Measurements from ENCODE around the gene ADAMTSL2. TPM values are rescaled to one million over a fixed set of nuclear protein-coding genes. Genes with fewer than 3 reads are reported as not detected.

ADAMTSL2 gene
- total and polyA plus RNA-seq, 2 of the 13 experiments (the other 11 are each of a cell fraction or from before 2014, with no cell fraction given) = 1.9 to 3.8 TPM

GRCh38 chr9:133560311-133560710 lies 25.8 kb downstream of the ADAMTSL2 start (continued):
- TF ChIP-seq SRSF4 (IDR thresholded peaks at IDR 0.05; ENCODE audit: low read depth, low read length, poor library complexity, severe bottlenecking) = no peak
- TF ChIP-seq FOXO1 (CRISPR knock-in tag; IDR thresholded peaks at IDR 0.05) = no peak
- no peak for TF ChIP-seq NR0B2 (CRISPR knock-in tag; IDR thresholded peaks at IDR 0.05)
- no peak for TF ChIP-seq IKZF1 (IDR thresholded peaks at IDR 0.05)
- TF ChIP-seq ZNF333 (CRISPR knock-in tag; IDR thresholded peaks at IDR 0.05; ENCODE audit: borderline replicate concordance) = no peak

- Histone ChIP-seq H2AFZ (ENCODE audit: low read length) (no peak overlapping the region), H3K4me3 (replicated peaks in 1 of 3; ENCODE audit: insufficient read depth in 1 of 3, low read depth in 2 of 3, low read length in 3 of 3) (no peak overlapping the region), H3K4me2 (ENCODE audit: low read depth, low read length) (no peak overlapping the region), H3K4me1 (ENCODE audit: insufficient read depth, low read length) (peaks cover 24% of the 10 kb centered on the region), H3K9me3 (ENCODE audit: low read length) (no peaks in the 10 kb centered on the region), H3K27ac (ENCODE audit: extremely low read length, insufficient read depth, low read length) (no peak overlapping the region), H3K36me3 (replicated peaks in 1 of 2; ENCODE audit: control insufficient read depth in 1 of 2, insufficient read depth in 2 of 2, low read length in 2 of 2) (no peaks in the 10 kb centered on the region), H3K79me2 (ENCODE audit: insufficient read depth, low read length) (no peaks in the 10 kb centered on the region), H3K9ac (ENCODE audit: insufficient read depth, low read depth, low read length) (no peak overlapping the region), H4K20me1 (ENCODE audit: insufficient read depth, low read length) (no peaks in the 10 kb centered on the region), H3K27me3 (ENCODE audit: control insufficient read depth in 1 of 2, insufficient read depth in 2 of 2, low read length in 2 of 2) (peaks cover 0 to 3% of the 10 kb centered on the region in 2 experiments; a peak in 2 of 5 replicates)
- ChIA-PET CTCF (ENCODE audit: low intra/inter-chr PET ratio, low total read pairs) (no interaction called here), POLR2A (no interaction called here)
- ATAC-seq (no peak), FAIRE-seq (no peak), DNase-seq (ENCODE audit: low spot score) (no peak)
- 73% methylated on average over 4 of the region's 22 CpGs for WGBS (ENCODE audit: low lambda C conversion rate)
- TF ChIP-seq ZNF660 (CRISPR knock-in tag; IDR thresholded peaks at IDR 0.05; ENCODE audit: borderline replicate concordance, low read depth) = no peak
- TF ChIP-seq ARNT2 (CRISPR knock-in tag; IDR thresholded peaks at IDR 0.05; ENCODE audit: low read depth) = no peak
- no peak for TF ChIP-seq MAFF (IDR thresholded peaks at IDR 0.05; ENCODE audit: low read depth, low read length)
- TF ChIP-seq TP53 (CRISPR knock-in tag; conservative IDR thresholded peaks at IDR 0.05) = no peak
- no peak for TF ChIP-seq GRHL1 (CRISPR knock-in tag; conservative IDR thresholded peaks at IDR 0.05)
- BruUV-seq (replicated peaks) = no TSS peak
- in situ Hi-C loops (cut with HindIII; ENCODE audit: extremely low pct_ligation_motif_present, low pct_unique_long_range_greater_than_20kb) = no loop called here
- intact Hi-C loops (cut with micrococcal nuclease; ENCODE audit: unreplicated experiment) = no loop called here
These were observed 26.4 kb downstream of the ADAMTSL2 start for GRCh38 chr9:133560944-133561343.
